Right renal cortex interstitium (tissue), 3 donors: Measurements from ENCODE around the gene DGUOK. TPM values are rescaled to one million over a fixed set of nuclear protein-coding genes. Genes with fewer than 3 reads are reported as not detected.
"Not testable (repeated sequence)": the region's sequence is repeated elsewhere in the genome, so short reads cannot be mapped to it uniquely, and the experiment has no call there.

Experiments
- DNase-seq, 3 donors: peaks; one replicate each; pipeline ENCODE4 v3.0.0-alpha.2; 2013; ENCODE audit warnings: low read depth in 3 of 3, low spot score in 2 of 3
- polyA plus RNA-seq, 3 donors: library from polyadenylated mRNA; unstranded; fragments of 120-200 nt; gene quantifications; one replicate each; pipeline ENCODE4 v1.2.1, GENCODE V29; 2013; ENCODE audit not compliant: insufficient read length in 3 of 3

Gene DGUOK
- polyA plus RNA-seq, 3 donors, result 59.3 to 66.9 (median 61.7) TPM

DNA sequence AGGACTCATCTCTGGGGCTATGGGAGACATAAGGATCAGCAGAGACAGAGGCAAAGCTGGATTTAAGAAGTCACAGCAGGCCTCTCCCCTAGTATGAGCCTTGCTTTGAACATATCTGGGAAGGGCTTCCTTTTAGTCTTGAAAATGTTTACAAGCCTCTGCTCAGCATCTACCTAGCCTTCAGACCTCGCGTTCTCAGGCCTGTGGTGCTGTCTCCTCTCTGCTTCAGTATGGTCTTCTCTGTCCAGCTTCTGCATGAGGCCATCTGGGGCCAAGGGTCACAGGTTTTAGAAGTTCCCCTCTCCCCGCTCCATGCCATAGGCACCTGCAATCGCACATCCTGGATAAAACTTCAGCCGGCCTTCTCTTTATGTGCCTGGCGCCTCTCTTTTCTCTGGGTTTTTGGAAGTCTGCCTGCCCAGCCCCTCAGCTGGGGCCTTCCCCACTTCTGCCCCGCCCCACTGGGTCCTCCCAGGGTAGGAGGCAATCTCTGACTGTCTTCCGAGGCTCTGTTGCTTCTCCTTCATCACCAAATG lies 26.8 kb upstream of the DGUOK start:
- no peak for DNase-seq

DNA sequence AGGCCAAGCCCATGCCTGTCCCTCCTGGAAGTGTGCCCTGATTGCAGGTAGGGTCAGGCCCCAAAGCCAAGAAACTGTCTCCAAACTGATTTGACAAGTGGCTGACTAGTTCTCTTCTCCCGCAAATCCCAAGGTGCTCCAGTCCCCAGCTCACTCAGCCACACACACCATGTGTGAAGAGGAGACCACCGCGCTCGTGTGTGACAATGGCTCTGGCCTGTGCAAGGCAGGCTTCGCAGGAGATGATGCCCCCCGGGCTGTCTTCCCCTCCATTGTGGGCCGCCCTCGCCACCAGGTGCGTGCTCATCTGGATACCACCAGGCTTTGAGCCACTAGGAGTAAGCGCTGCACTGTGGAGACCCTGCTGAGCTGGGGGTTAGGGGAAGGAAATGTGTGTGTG lies 25.5 kb upstream of the DGUOK start:
- DNase-seq, result no peak

DNA sequence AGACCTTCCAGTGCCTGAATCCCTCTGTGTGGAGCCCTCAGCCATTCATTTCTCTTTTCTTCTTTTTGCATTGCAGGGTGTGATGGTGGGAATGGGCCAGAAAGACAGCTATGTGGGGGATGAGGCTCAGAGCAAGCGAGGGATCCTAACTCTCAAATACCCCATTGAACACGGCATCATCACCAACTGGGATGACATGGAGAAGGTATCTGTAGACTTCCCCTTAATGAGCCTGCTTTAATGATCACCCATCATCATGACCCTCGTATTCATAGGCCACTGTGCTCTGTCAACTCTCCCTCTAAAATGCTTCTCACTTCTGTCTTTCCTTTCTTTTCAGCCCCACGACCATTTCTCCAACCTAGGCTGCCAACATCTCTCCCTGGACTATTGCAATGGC lies 24.4 kb upstream of the DGUOK start:
- DNase-seq, result no peak

DNA sequence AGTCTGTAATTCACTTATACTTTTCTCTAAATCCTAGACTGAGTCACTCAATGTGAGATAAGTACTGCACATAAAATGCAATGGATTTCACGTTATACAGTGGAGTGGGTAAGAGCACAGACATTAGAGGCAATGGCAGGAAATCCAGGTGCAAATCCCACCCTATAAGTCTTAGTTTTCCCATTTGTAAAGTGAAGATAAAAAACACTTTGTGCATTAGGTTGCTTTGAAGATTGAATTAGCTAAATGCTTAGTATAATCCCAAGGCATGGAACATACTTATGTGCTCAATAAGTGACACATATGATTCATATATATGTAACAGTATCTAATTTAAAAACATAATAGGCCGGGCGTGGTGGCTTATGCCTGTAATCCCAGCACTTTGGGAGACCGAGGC lies 23.4 kb upstream of the DGUOK start:
- no peak for DNase-seq

DNA sequence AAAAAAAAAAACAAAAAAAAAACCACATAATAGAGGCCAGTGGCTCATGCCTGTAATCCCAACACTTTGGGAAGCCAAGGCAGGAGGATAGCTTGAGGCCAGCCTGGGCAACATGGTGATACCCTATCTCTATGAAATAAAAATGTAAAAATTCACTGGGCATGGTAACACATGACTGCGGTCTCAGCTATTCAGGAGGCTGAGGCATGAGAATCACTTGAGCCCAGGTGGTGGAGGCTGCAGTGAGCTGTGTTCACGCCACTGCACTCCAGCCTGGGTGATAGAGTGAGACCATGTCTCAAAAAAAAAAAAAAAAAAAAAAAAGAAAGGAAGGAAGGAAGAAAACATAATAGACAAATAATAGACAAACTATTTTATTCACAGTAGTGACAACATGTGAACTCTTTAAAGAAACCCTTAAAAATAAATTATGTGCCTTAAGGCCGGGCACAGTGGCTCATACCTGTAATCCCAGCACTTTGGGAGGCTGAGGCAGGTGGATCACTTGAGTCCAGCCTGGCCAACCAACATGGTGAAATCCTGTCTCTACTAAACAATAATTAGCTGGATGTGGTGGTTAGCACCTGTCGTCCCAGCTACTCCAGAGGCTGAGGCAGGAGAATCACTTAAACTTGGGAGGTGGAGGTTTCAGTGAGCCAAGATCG lies 22.6 kb upstream of the DGUOK start:
- not testable (repeated sequence) for DNase-seq

DNA sequence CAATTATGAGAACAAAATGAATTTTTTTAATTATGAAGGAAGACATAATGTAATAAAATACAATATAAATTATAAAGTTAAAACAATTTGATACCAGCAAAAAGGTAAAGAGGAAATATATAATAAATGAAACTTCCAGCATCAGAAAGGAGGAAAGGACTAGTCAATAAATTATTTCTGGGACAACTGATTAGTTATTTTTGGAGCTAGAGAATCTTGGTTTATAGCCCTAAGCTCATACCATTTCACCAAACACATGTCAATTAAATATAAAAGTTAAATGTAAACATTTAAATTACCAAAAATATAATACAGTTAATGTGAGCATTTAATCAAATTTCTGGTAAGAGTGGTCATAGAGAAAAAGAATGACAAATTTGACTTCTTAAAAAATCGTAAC lies 21.7 kb upstream of the DGUOK start:
- DNase-seq, result no peak

DNA sequence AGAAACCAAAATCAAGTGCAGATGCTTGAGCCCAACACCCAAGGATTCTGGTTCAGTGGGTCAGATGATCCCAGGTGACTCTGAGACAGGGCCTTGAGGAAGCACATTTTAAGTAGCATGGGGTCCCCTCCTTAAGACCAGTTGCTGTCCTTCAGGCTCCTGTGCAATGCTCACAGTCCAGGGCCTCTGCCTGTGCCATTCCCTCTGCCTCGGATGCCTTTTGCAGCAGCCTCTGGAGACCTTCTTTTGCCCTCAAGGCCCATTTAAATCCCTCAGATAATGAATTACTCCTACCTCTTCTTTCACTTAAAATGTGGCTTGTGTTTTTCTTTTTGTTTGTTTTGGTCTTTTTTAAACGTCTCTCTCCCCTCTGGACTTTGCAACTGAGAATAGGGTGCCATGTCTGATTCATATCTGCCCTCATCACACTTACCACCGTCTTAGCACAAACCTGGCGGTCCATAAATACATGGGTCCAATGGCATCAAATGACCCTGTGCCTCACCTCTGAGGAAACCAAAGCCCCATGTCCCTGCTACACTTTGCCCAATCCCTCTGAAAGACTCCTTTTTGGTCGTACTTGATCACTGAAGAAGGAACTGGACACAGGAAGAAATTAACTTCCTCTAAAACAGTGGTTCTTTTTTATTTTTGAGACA lies 19.7 kb upstream of the DGUOK start:
- no peak for DNase-seq

DNA sequence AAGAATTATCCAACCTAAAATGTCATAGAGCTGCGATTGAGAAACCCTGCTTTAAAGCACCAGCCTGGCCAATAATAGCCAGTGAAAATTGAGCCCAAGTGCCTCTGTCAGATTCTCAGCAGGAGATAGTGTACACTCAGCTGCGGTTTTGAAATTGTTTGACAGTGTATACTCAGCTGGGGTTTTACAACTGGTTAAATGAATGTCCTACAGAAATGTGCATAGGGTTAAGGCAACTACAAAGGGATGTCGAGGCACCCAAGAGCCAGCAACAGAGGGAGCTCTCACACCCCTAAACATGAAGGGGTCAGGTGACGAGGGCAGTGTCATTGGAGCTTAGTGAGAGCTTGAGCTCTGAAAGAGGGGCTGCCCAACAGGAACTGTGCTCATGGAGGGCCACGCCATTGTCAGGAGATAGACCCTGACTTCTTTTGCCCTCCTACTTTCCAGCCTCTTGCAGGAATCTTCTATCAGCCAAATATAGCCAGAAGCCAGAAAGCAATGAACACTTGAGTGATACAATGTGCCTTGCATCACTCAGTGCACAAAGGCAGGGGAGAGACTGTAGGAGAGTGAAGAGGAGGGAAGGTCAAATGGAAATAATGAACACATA lies 18.7 kb upstream of the DGUOK start:
- DNase-seq, result no peak

DNA sequence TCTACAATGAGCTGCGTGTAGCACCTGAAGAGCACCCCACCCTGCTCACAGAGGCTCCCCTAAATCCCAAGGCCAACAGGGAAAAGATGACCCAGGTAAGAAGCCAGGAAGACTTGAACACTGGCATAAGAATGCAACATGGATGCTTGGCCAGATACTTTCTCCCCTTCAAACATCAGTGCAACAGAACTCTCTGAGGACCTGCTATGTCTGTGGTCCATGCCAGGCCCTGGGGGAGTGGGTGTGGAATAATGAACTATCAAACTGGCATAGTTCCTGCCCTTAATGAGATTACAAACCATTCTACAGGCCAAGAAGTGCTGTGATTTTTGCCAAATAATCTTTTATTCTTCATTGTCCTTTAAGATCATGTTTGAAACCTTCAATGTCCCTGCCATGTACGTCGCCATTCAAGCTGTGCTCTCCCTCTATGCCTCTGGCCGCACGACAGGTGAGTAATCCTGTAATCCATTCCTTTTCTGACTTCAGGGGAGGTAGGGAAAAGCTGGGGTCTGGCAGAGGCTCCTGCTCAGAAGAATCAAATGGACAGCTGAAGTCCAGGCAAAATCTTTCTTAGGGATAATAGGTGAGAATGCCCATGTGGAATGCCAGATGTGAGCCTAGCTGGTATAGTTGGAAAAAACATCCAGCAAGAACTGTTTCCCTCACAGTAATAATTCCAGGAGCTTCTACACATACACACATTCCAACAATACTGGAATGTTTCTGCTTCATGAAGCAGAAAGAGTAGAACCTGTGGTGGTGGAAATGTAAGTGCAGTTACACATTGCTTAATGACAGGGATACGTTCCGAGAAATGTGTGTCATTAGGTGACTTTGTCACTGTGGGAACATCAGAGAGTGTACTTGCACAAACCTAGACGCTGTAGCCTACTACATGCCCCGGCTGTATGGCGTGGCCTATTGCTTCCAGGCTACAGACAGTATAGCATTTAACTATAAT lies 17.7 kb upstream of the DGUOK start:
- DNase-seq, result no peak

DNA sequence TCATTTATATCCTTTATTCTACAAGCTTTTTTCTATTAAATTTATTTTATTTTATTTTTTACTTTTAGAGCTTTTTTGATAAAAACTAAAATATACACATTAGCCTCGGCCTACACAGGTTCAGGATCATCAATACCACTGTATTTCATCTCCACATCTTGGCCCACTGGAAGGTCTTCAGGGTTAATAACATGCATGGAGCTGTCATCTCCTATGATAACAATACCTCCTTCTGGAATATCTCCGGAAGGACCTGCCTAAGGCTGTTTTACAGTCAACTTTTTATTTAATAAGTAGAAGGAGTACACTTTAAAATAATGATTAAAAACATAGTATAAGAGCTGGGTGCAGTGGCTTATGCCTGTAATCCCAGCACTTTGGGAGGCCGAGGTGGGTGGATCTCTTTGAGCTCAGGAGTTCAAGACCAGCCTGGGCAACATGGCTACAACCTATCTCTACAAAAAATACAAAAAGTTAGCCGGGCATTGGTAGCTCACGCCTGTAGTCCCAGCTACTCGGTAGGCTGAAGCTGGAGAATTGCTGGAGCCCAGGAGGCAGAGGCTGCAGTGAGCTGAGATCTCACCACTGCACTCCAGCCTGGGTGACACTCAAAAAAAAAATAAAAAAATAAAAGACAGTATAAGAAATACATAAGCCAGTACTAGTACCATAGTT lies 15.7 kb upstream of the DGUOK start:
- no peak for DNase-seq

DNA sequence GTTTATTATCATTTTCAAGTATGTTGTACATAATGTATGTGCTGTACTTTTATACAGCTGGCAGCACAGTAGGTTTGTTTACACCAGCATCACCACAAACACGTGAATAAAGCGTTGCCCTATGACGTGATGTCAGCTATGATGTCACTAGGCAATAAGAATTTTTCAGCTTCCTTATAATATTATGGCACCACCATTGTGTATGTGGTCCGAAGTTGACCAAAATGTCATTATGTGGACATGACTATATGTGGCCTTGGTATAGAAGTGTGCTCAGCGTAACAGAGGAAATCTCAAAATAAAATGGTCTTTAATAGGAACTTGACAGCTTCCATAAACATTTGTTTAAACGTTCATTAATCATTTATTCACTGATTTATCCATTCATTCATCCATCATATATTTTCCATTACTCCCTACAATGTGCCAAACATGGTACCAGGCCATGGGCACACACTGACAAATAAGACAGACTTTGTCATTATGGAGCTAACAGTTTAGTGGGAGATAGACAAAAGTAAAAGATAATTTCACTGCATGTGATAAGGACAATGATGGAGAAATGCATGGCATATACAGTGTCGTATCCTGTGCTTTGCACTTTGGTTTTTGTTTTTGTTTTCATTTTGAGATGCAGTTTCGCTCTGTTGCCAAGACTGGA lies 15.0 kb upstream of the DGUOK start:
- no peak for DNase-seq

DNA sequence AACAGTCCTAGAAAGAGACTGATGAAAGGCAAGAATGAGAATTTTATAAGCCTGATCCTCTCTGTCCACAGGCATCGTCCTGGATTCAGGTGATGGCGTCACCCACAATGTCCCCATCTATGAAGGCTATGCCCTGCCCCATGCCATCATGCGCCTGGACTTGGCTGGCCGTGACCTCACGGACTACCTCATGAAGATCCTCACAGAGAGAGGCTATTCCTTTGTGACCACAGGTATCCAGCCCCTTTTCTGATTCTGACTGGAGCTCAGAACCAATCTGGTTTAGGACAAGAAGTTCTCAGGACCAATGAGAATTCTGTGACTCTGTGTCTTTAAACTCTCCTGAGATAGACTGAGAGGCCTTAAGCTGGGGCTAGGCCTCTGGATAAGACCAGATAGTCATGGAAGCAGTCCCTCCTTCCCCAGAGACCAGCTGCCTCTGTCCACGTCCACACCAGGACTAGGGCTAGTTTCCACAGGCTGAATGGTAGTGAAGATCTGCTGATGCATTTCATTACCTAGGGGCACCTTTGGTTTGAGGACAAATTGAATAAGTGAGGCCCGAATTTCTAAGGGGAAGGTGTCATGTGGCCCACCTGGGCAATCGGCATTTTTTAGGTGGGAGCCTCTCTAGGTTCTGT lies 13.1 kb upstream of the DGUOK start:
- DNase-seq, result no peak

DNA sequence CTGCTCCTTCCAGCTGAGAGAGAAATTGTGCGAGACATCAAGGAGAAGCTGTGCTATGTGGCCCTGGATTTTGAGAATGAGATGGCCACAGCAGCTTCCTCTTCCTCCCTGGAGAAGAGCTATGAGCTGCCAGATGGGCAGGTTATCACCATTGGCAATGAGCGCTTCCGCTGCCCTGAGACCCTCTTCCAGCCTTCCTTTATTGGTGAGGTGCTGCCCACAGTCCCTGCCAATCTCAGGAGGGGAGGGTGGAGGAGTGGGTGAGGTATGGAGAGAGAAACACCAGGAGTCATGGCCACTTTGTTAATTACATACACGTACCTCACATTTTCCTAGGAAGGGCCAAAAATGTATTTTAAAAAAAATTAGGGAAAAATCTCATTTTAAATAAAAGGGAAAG lies 12.0 kb upstream of the DGUOK start:
- DNase-seq, result no peak

DNA sequence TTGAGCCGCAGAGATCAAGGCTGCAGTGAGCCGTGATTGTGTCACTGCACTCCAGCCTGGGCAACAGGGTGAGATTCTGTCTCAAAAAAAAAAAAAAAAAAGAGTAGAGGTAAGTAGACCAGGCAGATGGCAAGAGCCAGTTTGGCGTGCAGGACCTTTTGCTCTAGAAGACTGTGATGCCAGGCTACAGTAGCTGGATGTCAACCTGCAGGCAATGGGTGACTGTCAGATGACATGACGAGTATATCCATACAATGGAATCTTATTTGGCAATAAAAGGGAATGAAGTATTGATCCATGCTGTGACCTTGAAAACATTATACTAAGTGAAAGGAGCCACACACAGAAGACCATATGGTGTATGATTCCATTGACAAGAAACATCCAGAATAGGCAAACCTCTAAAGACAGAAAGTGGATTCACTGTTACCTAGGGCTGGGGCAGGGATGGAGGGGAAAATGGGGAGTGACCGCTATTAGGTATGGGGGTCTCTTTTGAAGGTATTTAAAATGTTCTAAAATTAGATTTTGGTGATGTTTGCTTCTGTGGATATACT lies 11.2 kb upstream of the DGUOK start:
- no peak for DNase-seq

DNA sequence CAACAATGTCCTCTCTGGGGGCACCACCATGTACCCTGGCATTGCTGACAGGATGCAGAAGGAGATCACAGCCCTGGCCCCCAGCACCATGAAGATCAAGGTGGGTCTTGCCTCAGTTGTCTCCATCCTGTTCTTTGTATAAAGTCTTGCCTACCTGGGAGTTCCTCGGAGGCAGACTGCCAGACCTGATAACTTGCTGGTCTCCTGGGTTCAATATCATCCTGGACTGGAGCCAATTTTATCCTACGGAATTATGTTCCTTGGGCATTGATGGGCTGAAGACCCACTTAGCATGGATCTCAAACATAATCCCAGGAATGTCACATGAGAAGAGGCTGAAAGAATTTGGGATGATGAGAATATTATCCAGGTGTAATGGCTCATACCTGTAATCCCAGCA lies 10.0 kb upstream of the DGUOK start:
- no peak for DNase-seq

DNA sequence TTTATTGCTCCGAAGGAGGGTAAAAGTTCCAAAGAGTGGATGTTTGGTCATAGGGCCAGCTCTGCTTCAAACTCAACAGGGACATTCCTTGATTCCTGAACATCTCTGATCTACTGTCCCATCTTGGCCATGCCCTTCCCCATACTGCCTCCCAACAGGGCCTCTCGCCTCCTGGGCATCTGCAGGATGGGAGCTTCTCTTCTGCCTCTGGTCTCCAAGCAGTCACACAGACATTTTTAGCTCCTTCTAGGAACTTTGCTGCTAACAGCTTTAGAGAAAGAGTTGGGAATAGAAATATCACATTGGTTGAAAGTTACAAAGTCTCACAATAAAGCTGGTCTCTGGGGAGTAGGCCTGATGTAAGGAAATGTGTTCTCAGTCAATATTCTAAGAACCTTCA lies 9.4 kb upstream of the DGUOK start:
- DNase-seq, result no peak

DNA sequence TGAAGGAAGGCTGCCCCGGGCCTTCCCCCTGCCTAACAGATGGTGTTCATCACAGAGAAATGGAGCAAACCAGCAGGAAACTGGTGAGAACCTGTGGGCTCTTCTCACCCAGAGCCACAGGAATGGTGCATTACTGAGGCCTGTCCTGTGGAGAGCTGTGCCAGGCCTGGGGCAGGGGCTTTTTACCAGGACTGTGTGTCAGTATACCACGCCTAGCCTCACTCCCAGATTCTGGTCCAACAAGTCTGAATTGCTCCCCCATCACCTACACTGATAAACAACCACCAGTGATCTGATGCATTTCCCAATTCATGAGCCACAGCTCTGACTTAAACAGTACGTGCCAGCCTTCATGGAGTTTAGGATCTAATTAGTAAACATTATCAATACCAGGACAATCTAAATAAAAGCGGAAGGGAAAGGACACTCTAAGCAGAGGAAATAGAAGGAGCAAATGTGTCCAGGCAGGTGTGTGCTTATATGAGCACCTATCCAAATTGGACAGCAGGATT lies 8.9 kb upstream of the DGUOK start:
- no peak for DNase-seq

DNA sequence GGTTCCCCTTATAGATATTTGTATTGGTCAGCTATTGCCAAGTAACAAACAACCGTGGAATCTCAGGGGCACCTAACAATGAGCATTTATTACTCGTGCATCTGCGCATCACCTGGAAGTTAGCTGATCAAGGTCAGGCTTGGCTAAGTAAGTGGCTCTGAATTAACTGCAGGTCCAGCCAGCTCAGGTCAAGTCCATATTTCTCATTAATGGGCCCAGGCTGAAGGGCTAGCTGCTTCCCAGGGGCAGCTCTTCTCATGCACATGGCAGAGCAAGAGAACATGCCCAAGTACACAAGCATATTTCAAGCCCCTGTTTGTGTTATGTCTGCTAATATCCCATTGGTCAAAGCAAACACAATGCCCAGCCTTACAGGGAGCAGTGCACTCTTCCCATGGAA lies 7.8 kb upstream of the DGUOK start:
- DNase-seq, result no peak
